Neural progenitor cell (in vitro differentiated cells): Measurements from ENCODE around the gene ATG13.

Experiments
- EZH2phosphoT487 ChIP-seq: fragments of 200-600 bp; sonication (generic); IDR thresholded peaks from 2 replicates; pipeline ENCODE4 v1.6.1; 2017; ENCODE audit warnings: antibody characterized with exemption
- TF ChIP-seq, protein P1 (sequence below): fragments of 200-600 bp; sonication (generic); IDR thresholded peaks from 2 replicates; pipeline ENCODE4 v1.5.1; 2017; ENCODE audit warnings: antibody characterized with exemption, mild to moderate bottlenecking

DNA sequence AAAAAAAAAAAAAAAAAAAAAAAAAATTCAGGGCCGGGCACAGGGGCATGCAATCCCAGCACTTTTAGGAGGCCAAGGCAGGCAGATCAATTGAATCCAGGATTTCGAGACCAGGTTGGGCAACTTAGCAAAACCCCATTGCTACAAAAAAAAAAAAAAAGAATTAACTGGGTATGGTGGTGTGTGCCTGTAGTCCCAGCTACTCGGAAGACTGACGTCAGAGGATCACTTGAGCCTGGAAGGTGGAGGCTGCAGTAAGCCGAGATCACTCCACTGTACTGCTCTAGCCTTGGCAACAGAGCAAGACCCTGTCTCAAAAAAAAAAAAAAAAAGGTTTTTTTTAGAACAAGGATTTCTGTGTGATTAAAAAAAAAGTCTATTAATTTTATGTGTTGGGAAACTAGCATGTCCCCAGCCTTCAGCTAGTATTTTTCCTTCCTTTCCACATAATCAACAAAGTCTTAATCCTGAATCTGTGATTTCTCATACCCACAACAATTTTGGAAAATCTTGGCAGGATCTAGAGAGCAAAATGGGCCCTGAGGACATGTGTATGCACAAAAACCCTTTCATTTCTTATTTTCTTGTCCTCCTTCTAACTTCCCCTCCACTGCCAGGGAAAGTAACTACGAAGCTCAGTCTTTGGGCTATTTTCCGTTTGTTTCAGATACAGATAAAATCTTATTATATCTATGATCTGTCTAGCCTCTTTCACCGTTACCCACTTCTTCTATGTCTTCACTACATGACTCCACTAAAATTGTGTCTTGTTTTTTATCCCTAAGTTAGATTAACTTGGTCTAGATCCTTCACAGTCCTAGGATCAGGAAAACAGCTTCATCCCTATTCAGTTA lies 17.8 kb upstream of the ATG13 start:
- TF ChIP-seq, protein P1, sequence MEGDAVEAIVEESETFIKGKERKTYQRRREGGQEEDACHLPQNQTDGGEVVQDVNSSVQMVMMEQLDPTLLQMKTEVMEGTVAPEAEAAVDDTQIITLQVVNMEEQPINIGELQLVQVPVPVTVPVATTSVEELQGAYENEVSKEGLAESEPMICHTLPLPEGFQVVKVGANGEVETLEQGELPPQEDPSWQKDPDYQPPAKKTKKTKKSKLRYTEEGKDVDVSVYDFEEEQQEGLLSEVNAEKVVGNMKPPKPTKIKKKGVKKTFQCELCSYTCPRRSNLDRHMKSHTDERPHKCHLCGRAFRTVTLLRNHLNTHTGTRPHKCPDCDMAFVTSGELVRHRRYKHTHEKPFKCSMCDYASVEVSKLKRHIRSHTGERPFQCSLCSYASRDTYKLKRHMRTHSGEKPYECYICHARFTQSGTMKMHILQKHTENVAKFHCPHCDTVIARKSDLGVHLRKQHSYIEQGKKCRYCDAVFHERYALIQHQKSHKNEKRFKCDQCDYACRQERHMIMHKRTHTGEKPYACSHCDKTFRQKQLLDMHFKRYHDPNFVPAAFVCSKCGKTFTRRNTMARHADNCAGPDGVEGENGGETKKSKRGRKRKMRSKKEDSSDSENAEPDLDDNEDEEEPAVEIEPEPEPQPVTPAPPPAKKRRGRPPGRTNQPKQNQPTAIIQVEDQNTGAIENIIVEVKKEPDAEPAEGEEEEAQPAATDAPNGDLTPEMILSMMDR, result no peak
- TF ChIP-seq EZH2phosphoT487, result no peak
